Renal cortical epithelial cell (primary cell): ENCODE results near the gene RCAN1. TPM values are rescaled to one million over a fixed set of nuclear protein-coding genes. Genes with fewer than 3 reads are reported as not detected.

Experiments used
- total RNA-seq: library from RNA; depleted of rRNA; stranded (reverse); fragments of >200 nt; gene quantifications from 2 replicates; pipeline ENCODE4 v1.2.3, GENCODE V29; 2014

The RCAN1 gene
- total RNA-seq, 1 donor from 2014 or later: 113 TPM

Other genes starting within 250 kb of the RCAN1 start
- gene SMIM11, start 239.6 kb downstream of the RCAN1 start, total RNA-seq: 3.2 and 3.6 TPM in 2 replicates
- not detected in 2 replicates for gene SMIM34, start 191.2 kb downstream of the RCAN1 start, total RNA-seq
- 3.5 TPM in 1 of 2 replicates, not detected in the other for gene KCNE1, start 102.9 kb downstream of the RCAN1 start, total RNA-seq
- gene CLIC6, start 53.9 kb upstream of the RCAN1 start, total RNA-seq: 0.50 and 2.3 TPM in 2 replicates